H9 (cell line): ENCODE results near the gene STX8. TPM values are rescaled to one million over a fixed set of nuclear protein-coding genes. Genes with fewer than 3 reads are reported as not detected.

ENCODE experiments used
- DNase-seq: peaks from one replicate; pipeline ENCODE4 v3.0.0-alpha.2; 2017
- H2AFZ ChIP-seq: one replicate; pipeline ENCODE4 v1.6.1; 2013; ENCODE audit warnings: mild to moderate bottlenecking, low read length, control low read depth, moderate library complexity
- H2AK5ac ChIP-seq: 2 replicates; pipeline ENCODE4 v1.6.1; 2013; ENCODE audit warnings: low read length, control low read depth, mixed read lengths; ENCODE audit not compliant: insufficient read length
- H2BK120ac ChIP-seq: one replicate; pipeline ENCODE4 v1.6.1; 2013; ENCODE audit warnings: low read depth, mild to moderate bottlenecking, low read length, control low read depth, inconsistent platforms; ENCODE audit not compliant: poor library complexity, severe bottlenecking
- H2BK12ac ChIP-seq: 2 replicates; pipeline ENCODE4 v1.6.1; 2013; ENCODE audit warnings: low read length, control low read depth, mixed read lengths, low read depth; ENCODE audit not compliant: insufficient read length
- H2BK15ac ChIP-seq: 2 replicates; pipeline ENCODE4 v1.6.1; 2013; ENCODE audit warnings: low read depth, low read length, control low read depth
- H2BK20ac ChIP-seq: one replicate; pipeline ENCODE4 v1.6.1; 2013; ENCODE audit warnings: low read depth, mild to moderate bottlenecking, low read length, control low read depth, inconsistent platforms; ENCODE audit not compliant: poor library complexity, severe bottlenecking
- H2BK5ac ChIP-seq: 2 replicates; pipeline ENCODE4 v1.6.1; 2013; ENCODE audit warnings: low read length, control low read depth, mixed read lengths; ENCODE audit not compliant: insufficient read length
- H3K14ac ChIP-seq: 2 replicates; pipeline ENCODE4 v1.6.1; 2013; ENCODE audit warnings: low read length, control low read depth; ENCODE audit not compliant: insufficient read depth
- H3K18ac ChIP-seq: 2 replicates; pipeline ENCODE4 v1.6.1; 2013; ENCODE audit warnings: low read depth, mild to moderate bottlenecking, mixed read lengths, low read length, control low read depth; ENCODE audit not compliant: insufficient read length
- H3K23ac ChIP-seq: 2 replicates; pipeline ENCODE4 v1.6.1; 2013; ENCODE audit warnings: low read length, control low read depth, mixed read lengths, low read depth; ENCODE audit not compliant: insufficient read length
- H3K23me2 ChIP-seq: 2 replicates; pipeline ENCODE4 v1.6.1; 2013; ENCODE audit warnings: low read depth, mild to moderate bottlenecking, mixed read lengths, low read length, control low read depth; ENCODE audit not compliant: insufficient read length, poor library complexity, severe bottlenecking
- H3K27ac ChIP-seq: 2 replicates; pipeline ENCODE4 v1.5.1; 2013; ENCODE audit warnings: low read length, control low read depth, mixed read lengths, low read depth; ENCODE audit not compliant: insufficient read length
- H3K27me3 ChIP-seq: 2 replicates; pipeline ENCODE4 v1.6.1; 2013; ENCODE audit warnings: low read length, control low read depth, inconsistent platforms; ENCODE audit not compliant: insufficient read depth
- H3K4ac ChIP-seq: 2 replicates; pipeline ENCODE4 v1.6.1; 2013; ENCODE audit warnings: low read depth, mild to moderate bottlenecking, control low read depth, inconsistent platforms, low read length, moderate library complexity
- H3K4me1 ChIP-seq: 2 replicates; pipeline ENCODE4 v1.6.1; 2013; ENCODE audit warnings: low read length, control low read depth, inconsistent platforms; ENCODE audit not compliant: insufficient read depth
- H3K4me2 ChIP-seq: 2 replicates; pipeline ENCODE4 v1.6.1; 2013; ENCODE audit warnings: low read length, control low read depth, mixed read lengths; ENCODE audit not compliant: insufficient read length, insufficient read depth
- H3K56ac ChIP-seq: 2 replicates; pipeline ENCODE4 v1.6.1; 2013; ENCODE audit warnings: low read depth, mild to moderate bottlenecking, mixed read lengths, low read length, control low read depth; ENCODE audit not compliant: insufficient read length
- H3K79me1 ChIP-seq: 2 replicates; pipeline ENCODE4 v1.6.1; 2013; ENCODE audit warnings: low read depth, mild to moderate bottlenecking, moderate library complexity, low read length, control low read depth, inconsistent platforms; ENCODE audit not compliant: insufficient read depth, poor library complexity, severe bottlenecking
- H3K79me2 ChIP-seq: 2 replicates; pipeline ENCODE4 v1.6.1; 2013; ENCODE audit warnings: low read length, control low read depth, inconsistent platforms; ENCODE audit not compliant: insufficient read depth
- H3K9ac ChIP-seq: 2 replicates; pipeline ENCODE4 v1.6.1; 2013; ENCODE audit warnings: low read length, control low read depth, mixed read lengths; ENCODE audit not compliant: insufficient read length; ENCODE audit errors: extremely low read depth
- H3K9me3 ChIP-seq: one replicate; pipeline ENCODE4 v1.6.1; 2013; ENCODE audit warnings: low read depth, low read length, inconsistent platforms; ENCODE audit not compliant: control insufficient read depth
- H3T11ph ChIP-seq: one replicate; pipeline ENCODE4 v1.6.1; 2013; ENCODE audit warnings: mild to moderate bottlenecking, low read length, control low read depth, inconsistent platforms
- H4K20me1 ChIP-seq: one replicate; pipeline ENCODE4 v1.6.1; 2013; ENCODE audit not compliant: control insufficient read depth, insufficient read length, insufficient read depth
- H4K5ac ChIP-seq: 2 replicates; pipeline ENCODE4 v1.6.1; 2013; ENCODE audit warnings: low read depth, mild to moderate bottlenecking, mixed read lengths, low read length, control low read depth; ENCODE audit not compliant: insufficient read length
- H4K8ac ChIP-seq: replicated peaks from 2 replicates; pipeline ENCODE4 v1.6.1; 2013; ENCODE audit warnings: low read length, control low read depth, mixed read lengths, low read depth; ENCODE audit not compliant: insufficient read length
- H4K91ac ChIP-seq: 2 replicates; pipeline ENCODE4 v1.6.1; 2013; ENCODE audit warnings: low read depth, mild to moderate bottlenecking, moderate library complexity, mixed read lengths, low read length, control low read depth; ENCODE audit not compliant: insufficient read length
- H3K27ac Mint-ChIP-seq, 3 experiments: 2 replicates in 2 of 3; 3 replicates in 1 of 3; pipeline ENCODE4 v1.8.0; 2020 to 2021; ENCODE audit warnings: mixed read lengths in 3 of 3, mild to moderate bottlenecking in 1 of 3, moderate library complexity in 1 of 3
- H3K27me3 Mint-ChIP-seq: 2 replicates; pipeline ENCODE4 v1.8.0; 2021; ENCODE audit warnings: low read depth, mild to moderate bottlenecking, moderate library complexity, mixed read lengths
- H3K36me3 Mint-ChIP-seq, 3 experiments: 2 replicates in 2 of 3; 3 replicates in 1 of 3; pipeline ENCODE4 v1.8.0; 2020 to 2021; ENCODE audit warnings: low read depth in 3 of 3, mixed read lengths in 3 of 3; ENCODE audit not compliant: insufficient read depth in 1 of 3
- H3K4me1 Mint-ChIP-seq, 2 experiments: 2 replicates each; pipeline ENCODE4 v1.8.0; 2020; ENCODE audit warnings: mixed read lengths in 2 of 2
- H3K4me3 Mint-ChIP-seq, 2 experiments: 2 replicates in 1 of 2; 3 replicates in 1 of 2; pipeline ENCODE4 v1.8.0; 2020 to 2021; ENCODE audit warnings: mild to moderate bottlenecking in 2 of 2, mixed read lengths in 2 of 2, moderate library complexity in 1 of 2
- H3K9me3 Mint-ChIP-seq, 2 experiments: 2 replicates in 1 of 2; 3 replicates in 1 of 2; pipeline ENCODE4 v1.8.0; 2020; ENCODE audit warnings: mild to moderate bottlenecking in 2 of 2, mixed read lengths in 2 of 2, moderate library complexity in 1 of 2
- WGBS: extraction: QIAGEN DNeasy Blood & Tissue Kit; methylation state at CpG from one replicate; pipeline ENCODE4 v1.1.7; 2013; ENCODE audit warnings: missing lambda C conversion rate, low lambda C conversion rate, mixed read lengths; ENCODE audit not compliant: insufficient read length; ENCODE audit errors: extremely low coverage; 5-methylcytosine and 5-hydroxymethylcytosine counted together
- total RNA-seq: library from RNA; stranded (reverse); gene quantifications from 2 replicates; pipeline ENCODE4 v1.2.1, GENCODE V29; 2021
- TF ChIP-seq, protein P1 (sequence below): fragments of 200-600 bp; sonication (generic); conservative IDR thresholded peaks from 3 replicates; pipeline ENCODE4 v1.8.0; 2021; ENCODE audit warnings: antibody characterized with exemption, mild to moderate bottlenecking

STX8 gene
- total RNA-seq, 1 experiment from 2014 or later = 55.1 TPM

DNA sequence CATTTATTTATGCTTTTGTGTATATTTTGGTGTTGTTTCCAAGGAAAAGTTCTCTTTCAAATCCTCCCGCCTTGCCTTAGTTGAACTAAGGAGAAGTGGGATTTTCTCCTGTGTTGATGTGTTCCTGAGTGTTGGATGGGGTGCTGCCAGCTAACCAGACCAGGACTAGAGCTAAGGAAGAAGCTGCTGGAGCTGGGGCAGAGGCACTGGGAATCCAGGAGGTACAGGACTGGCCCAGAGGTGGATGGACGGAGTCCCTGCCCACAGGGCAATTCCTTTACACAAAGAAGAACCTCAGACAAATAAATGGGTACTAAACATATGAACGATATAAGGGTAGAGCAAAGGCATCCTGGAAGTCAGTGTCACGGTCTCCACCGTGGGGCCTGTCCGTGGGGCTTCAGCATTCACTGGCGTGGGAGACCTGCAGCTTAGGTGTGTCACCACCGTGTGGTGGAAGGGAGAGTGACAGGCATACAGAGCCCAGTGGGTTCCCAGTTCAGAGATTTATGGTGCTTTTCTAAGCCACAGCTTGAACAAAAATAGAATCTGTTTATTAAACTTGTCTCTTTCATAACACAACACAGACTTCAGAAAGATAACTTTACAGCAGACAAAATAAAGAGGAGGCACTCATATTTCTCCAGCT lies 283.6 kb downstream of the STX8 start:
- Histone ChIP-seq H3K23me2 (no peaks in the 10 kb centered on the region), H3K27me3 (no peaks in the 10 kb centered on the region), H3K14ac (no peak overlapping the region), H3K4ac (no peak overlapping the region), H4K8ac (no peak overlapping the region), H3K18ac (no peak overlapping the region), H3K79me2 (no peaks in the 10 kb centered on the region), H3K4me1 (peaks cover 4% of the 10 kb centered on the region; the same call in 1 of the 2 replicates), H2BK5ac (no peak overlapping the region), H4K5ac (no peak overlapping the region), H3K23ac (no peak overlapping the region), H4K91ac (no peak overlapping the region), H2BK20ac (no peak overlapping the region), H3T11ph (no peak overlapping the region), H3K9me3 (no peaks in the 10 kb centered on the region), H3K79me1 (no peaks in the 10 kb centered on the region), H2AK5ac (no peak overlapping the region), H3K56ac (no peak overlapping the region), H2AFZ (no peak overlapping the region), H3K9ac (no peak overlapping the region), H2BK12ac (no peak overlapping the region), H3K27ac (no peak overlapping the region), H3K4me2 (no peak overlapping the region), H2BK120ac (no peak overlapping the region), H2BK15ac (no peak overlapping the region), H4K20me1 (no peaks in the 10 kb centered on the region)
- no CpG with 5 or more reads among the region's 8 CpGs for WGBS
- Mint-ChIP-seq H3K36me3 (no peaks in the 10 kb centered on the region), H3K27ac (no peak overlapping the region), H3K4me1 (peaks cover 9 to 11% of the 10 kb centered on the region in 2 experiments), H3K4me3 (no peak overlapping the region), H3K9me3 (no peaks in the 10 kb centered on the region), H3K27me3 (no peaks in the 10 kb centered on the region)
- peak; percentile 54 for DNase-seq
- TF ChIP-seq, protein P1, sequence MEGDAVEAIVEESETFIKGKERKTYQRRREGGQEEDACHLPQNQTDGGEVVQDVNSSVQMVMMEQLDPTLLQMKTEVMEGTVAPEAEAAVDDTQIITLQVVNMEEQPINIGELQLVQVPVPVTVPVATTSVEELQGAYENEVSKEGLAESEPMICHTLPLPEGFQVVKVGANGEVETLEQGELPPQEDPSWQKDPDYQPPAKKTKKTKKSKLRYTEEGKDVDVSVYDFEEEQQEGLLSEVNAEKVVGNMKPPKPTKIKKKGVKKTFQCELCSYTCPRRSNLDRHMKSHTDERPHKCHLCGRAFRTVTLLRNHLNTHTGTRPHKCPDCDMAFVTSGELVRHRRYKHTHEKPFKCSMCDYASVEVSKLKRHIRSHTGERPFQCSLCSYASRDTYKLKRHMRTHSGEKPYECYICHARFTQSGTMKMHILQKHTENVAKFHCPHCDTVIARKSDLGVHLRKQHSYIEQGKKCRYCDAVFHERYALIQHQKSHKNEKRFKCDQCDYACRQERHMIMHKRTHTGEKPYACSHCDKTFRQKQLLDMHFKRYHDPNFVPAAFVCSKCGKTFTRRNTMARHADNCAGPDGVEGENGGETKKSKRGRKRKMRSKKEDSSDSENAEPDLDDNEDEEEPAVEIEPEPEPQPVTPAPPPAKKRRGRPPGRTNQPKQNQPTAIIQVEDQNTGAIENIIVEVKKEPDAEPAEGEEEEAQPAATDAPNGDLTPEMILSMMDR = peak; percentile 82
